Glutamatergic neuron (in vitro differentiated cells): ENCODE data around the gene SLC26A6. TPM values are rescaled to one million over a fixed set of nuclear protein-coding genes. Genes with fewer than 3 reads are reported as not detected.

Experiments used
- DNase-seq: peaks from one replicate; pipeline ENCODE4 v3.0.0; 2022
- H3K27ac Mint-ChIP-seq: one replicate; pipeline ENCODE4 v1.8.0; 2020; ENCODE audit warnings: mild to moderate bottlenecking, mixed read lengths, inconsistent platforms; ENCODE audit not compliant: unreplicated experiment
- H3K27me3 Mint-ChIP-seq: one replicate; pipeline ENCODE4 v1.8.0; 2020; ENCODE audit warnings: mild to moderate bottlenecking, moderate library complexity, mixed read lengths, inconsistent platforms; ENCODE audit not compliant: unreplicated experiment
- H3K36me3 Mint-ChIP-seq: one replicate; pipeline ENCODE4 v1.8.0; 2020; ENCODE audit warnings: mild to moderate bottlenecking, mixed read lengths, inconsistent platforms; ENCODE audit not compliant: unreplicated experiment
- H3K4me1 Mint-ChIP-seq: one replicate; pipeline ENCODE4 v1.8.0; 2020; ENCODE audit warnings: mild to moderate bottlenecking, low read depth, mixed read lengths, inconsistent platforms; ENCODE audit not compliant: unreplicated experiment
- H3K4me3 Mint-ChIP-seq: one replicate; pipeline ENCODE4 v1.8.0; 2020; ENCODE audit warnings: mild to moderate bottlenecking, mixed read lengths, inconsistent platforms; ENCODE audit not compliant: unreplicated experiment
- H3K9me3 Mint-ChIP-seq: one replicate; pipeline ENCODE4 v1.8.0; 2020; ENCODE audit warnings: mild to moderate bottlenecking, moderate library complexity, mixed read lengths, inconsistent platforms; ENCODE audit not compliant: unreplicated experiment
- total RNA-seq: library from RNA; stranded (reverse); fragmentation: NEBNext Ultra II Directional; extraction: Animal tissue kit (Norgen Biotek cat#: 25700); gene quantifications from one replicate; pipeline ENCODE4 v1.2.1, GENCODE V29; 2021; ENCODE audit not compliant: unreplicated experiment
- TF ChIP-seq, protein P1 (sequence below): fragments of 200-600 bp; sonication (generic); IDR thresholded peaks from one replicate; pipeline ENCODE4 v1.5.0; 2021; ENCODE audit not compliant: partially characterized antibody, unreplicated experiment

Gene SLC26A6
- total RNA-seq, 1 donor from 2014 or later: 26.0 TPM

DNA sequence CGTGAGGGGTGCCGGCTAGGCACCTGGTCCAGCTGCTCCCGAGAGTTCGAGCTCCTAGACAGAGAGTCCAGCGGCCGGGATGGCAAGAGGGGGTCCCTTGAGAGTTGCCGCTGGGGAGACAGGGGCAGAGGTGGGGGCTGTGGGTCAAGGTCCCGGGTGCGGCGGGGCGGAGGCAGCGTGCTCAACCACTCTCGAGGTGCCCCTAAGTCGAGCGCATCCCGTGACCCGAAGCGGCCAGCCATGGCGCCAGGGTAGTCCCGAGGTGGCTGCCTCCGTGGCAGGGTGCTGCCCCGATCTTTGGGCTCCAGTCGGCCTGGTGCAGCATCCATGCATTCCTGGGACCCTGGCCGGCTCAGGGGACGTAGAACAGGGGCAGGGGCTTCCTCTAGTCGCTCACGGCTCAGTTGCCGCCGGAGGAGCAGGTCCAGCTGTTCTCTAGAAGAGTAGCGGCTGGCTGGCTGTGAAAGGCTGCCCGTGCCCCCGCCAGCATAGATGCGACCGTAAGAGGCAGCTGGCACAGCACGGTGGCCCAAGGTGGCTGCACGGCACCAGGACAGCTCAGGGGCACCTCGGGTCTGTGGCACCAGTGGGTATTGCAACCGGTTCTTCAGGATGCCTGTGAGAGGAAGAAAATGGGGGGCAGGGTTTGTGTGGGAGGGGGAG, 4.8 kb upstream of the SLC26A6 start:
- Mint-ChIP-seq H3K36me3 (peaks cover 5% of the 10 kb centered on the region), H3K27me3 (peaks cover 6% of the 10 kb centered on the region), H3K27ac (no peak overlapping the region), H3K4me3 (no peak overlapping the region), H3K9me3 (peaks cover 7% of the 10 kb centered on the region), H3K4me1 (peaks cover 18% of the 10 kb centered on the region)
- no peak for DNase-seq
- TF ChIP-seq, protein P1, sequence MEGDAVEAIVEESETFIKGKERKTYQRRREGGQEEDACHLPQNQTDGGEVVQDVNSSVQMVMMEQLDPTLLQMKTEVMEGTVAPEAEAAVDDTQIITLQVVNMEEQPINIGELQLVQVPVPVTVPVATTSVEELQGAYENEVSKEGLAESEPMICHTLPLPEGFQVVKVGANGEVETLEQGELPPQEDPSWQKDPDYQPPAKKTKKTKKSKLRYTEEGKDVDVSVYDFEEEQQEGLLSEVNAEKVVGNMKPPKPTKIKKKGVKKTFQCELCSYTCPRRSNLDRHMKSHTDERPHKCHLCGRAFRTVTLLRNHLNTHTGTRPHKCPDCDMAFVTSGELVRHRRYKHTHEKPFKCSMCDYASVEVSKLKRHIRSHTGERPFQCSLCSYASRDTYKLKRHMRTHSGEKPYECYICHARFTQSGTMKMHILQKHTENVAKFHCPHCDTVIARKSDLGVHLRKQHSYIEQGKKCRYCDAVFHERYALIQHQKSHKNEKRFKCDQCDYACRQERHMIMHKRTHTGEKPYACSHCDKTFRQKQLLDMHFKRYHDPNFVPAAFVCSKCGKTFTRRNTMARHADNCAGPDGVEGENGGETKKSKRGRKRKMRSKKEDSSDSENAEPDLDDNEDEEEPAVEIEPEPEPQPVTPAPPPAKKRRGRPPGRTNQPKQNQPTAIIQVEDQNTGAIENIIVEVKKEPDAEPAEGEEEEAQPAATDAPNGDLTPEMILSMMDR: no peak

DNA sequence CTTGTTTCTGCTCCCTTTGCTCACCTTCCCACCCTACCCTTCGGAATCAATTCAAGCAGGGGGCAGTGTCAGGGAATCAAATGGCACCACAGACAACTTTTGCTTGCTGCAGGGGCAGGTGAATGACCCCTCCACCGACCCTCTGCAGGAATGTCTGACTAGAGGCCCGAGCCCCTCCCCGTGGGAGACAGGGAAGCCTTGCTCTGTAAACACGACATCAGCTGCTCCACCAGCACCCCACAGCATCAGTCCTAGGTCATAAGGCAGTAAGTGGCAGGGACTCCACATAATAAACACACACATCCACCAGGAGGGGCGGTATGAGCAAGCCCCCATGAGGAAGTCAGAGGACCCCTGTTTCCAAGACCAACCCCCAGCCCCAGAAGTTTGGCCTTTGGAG, 2.0 kb upstream of the SLC26A6 start:
- DNase-seq: no peak
- Mint-ChIP-seq H3K27ac (no peak overlapping the region), H3K4me1 (peaks cover 17% of the 10 kb centered on the region), H3K27me3 (peaks cover 4% of the 10 kb centered on the region), H3K36me3 (no peaks in the 10 kb centered on the region), H3K4me3 (peak overlapping the region; percentile 57), H3K9me3 (peaks cover 3% of the 10 kb centered on the region)
- TF ChIP-seq, protein P1: no peak

DNA sequence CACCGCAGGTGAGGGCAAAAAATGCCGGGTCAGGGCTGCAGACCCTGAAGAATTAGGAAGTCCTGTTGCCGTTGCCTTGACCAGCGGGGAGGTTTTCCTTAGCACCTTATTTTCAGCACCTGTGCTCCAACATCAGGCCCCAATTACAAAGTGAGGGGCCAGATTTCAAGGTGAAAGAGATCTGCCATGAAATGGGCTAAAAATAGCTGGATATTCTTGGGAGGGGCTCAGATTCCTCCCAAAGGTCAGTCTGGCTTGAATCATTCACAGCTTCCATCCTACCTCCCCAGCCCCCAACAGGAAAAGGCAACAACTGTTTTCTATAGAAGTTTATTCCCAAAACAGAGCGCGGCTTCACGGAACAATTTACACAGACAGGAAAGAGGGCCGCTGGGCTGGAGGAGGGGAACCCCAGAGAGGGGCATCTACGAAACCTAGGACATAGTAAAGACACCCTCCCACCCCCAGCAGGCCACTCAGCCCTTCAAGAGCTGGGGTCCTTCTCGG, 941 bp upstream of the SLC26A6 start:
- H3K9me3 Mint-ChIP-seq: peaks cover 3% of the 10 kb centered on the region
- H3K27me3 Mint-ChIP-seq: peaks cover 2% of the 10 kb centered on the region
- peaks cover 17% of the 10 kb centered on the region for H3K4me1 Mint-ChIP-seq
- H3K4me3 Mint-ChIP-seq: peak overlapping the region; percentile 78
- no peaks in the 10 kb centered on the region for H3K36me3 Mint-ChIP-seq
- no peak overlapping the region for H3K27ac Mint-ChIP-seq
- no peak for DNase-seq
- TF ChIP-seq, protein P1: no peak

DNA sequence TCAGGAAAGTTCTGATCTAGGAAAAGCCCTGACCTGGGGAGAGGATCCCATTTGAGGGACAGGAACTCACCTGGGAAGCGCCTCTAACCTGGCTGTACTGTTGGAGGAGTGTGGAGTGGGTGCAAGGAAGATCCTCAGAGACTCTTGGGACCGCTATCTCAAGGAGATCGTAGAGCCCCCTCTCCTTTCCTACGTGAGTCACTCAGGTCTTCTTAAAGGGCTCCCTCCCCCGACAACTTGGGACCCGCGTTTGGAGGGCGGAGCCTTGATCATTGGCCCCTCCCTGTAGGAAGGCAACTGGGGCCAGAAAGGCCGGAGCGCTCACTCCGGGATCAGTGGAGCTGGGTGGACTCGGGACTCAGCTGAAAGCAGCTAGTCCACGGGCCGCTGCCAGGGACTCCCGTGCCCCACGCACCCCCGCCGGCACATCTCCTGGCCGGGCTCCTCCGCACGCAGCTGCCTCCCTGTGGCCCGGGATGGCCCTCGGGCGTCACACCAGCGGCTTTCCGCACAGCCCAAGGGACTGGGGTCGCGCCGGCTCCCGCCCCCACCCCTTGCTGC, 520 bp downstream of the SLC26A6 start:
- peaks cover 3% of the 10 kb centered on the region for H3K9me3 Mint-ChIP-seq
- no peak overlapping the region for H3K27ac Mint-ChIP-seq
- peak; percentile 47 for DNase-seq
- peaks cover 17% of the 10 kb centered on the region for H3K4me1 Mint-ChIP-seq
- H3K27me3 Mint-ChIP-seq: peaks cover 2% of the 10 kb centered on the region
- H3K4me3 Mint-ChIP-seq: peak overlapping the region; percentile 78
- H3K36me3 Mint-ChIP-seq: no peaks in the 10 kb centered on the region
- TF ChIP-seq, protein P1: no peak

DNA sequence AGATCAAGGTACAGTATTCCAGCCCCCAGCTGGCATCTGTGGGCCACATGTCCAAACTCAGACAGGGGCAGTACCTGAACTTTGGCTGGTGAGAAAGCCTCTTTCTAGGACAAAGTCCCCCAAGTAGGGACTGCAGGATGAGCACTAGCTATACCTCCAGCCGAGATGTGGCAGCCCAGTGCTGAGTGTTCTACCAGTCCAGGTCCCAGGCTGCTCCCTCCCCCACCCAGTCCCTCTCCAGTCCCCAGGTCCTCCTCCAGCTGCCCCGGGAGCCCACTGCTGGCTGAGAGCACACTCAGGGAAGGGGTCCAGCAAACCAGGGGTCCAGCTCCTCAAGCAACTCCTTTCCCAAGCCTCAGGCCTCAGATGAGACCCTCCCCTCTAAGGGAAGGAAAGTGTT, 1.5 kb downstream of the SLC26A6 start:
- no peak overlapping the region for H3K27ac Mint-ChIP-seq
- no peaks in the 10 kb centered on the region for H3K36me3 Mint-ChIP-seq
- peaks cover 13% of the 10 kb centered on the region for H3K4me1 Mint-ChIP-seq
- peaks cover 5% of the 10 kb centered on the region for H3K27me3 Mint-ChIP-seq
- TF ChIP-seq, protein P1: no peak
- no peak for DNase-seq
- peaks cover 3% of the 10 kb centered on the region for H3K9me3 Mint-ChIP-seq
- no peak overlapping the region for H3K4me3 Mint-ChIP-seq
